ENCODE measurements around the gene RGS3. TPM values are rescaled to one million over a fixed set of nuclear protein-coding genes. Genes with fewer than 3 reads are reported as not detected.

RGS3 gene
- total RNA-seq, 1 donor, result 48.9 TPM

GRCh38 chr9:113589407-113589806 lies 125.9 kb downstream of the RGS3 start:
- no peak for DNase-seq (ENCODE audit: low read depth)
- no peak overlapping the region for H3K4me3 ChIP-seq (ENCODE audit: low read depth, low read length)
- TF ChIP-seq CTCF (IDR thresholded peaks at IDR 0.05; ENCODE audit: insufficient read depth, low read length), result no peak

GRCh38 chr9:113589890-113590289 lies 126.4 kb downstream of the RGS3 start:
- H3K4me3 ChIP-seq (ENCODE audit: low read depth, low read length), result no peak overlapping the region
- peak; percentile 66 for DNase-seq (ENCODE audit: low read depth)
- peak; percentile 80 for TF ChIP-seq CTCF (IDR thresholded peaks at IDR 0.05; ENCODE audit: insufficient read depth, low read length)

GRCh38 chr9:113590389-113590788 lies 126.9 kb downstream of the RGS3 start:
- DNase-seq (ENCODE audit: low read depth), result no peak
- H3K4me3 ChIP-seq (ENCODE audit: low read depth, low read length), result no peak overlapping the region
- no peak for TF ChIP-seq CTCF (IDR thresholded peaks at IDR 0.05; ENCODE audit: insufficient read depth, low read length)

- peak; percentile 92 for TF ChIP-seq CTCF (IDR thresholded peaks at IDR 0.05; ENCODE audit: insufficient read depth, low read length)
- peak; percentile 78 for DNase-seq (ENCODE audit: low read depth)
- no peak overlapping the region for H3K4me3 ChIP-seq (ENCODE audit: low read depth, low read length)
These were observed 127.7 kb downstream of the RGS3 start for GRCh38 chr9:113590991-113591898.

- DNase-seq (ENCODE audit: low read depth), result no peak
- no peak for TF ChIP-seq CTCF (IDR thresholded peaks at IDR 0.05; ENCODE audit: insufficient read depth, low read length)
- no peak overlapping the region for H3K4me3 ChIP-seq (ENCODE audit: low read depth, low read length)
These were observed 128.5 kb downstream of the RGS3 start for GRCh38 chr9:113591899-113592625.

GRCh38 chr9:113592876-113593575 lies 129.5 kb downstream of the RGS3 start:
- H3K4me3 ChIP-seq (ENCODE audit: low read depth, low read length), result no peak overlapping the region
- TF ChIP-seq CTCF (IDR thresholded peaks at IDR 0.05; ENCODE audit: insufficient read depth, low read length), result no peak

More at GRCh38 chr9:113592876-113593575, 129.5 kb downstream of the RGS3 start:
- DNase-seq (ENCODE audit: low read depth), result no peak

Data from fibroblast of the aortic adventitia (primary cell).